Stimulated activated CD4-positive, alpha-beta T cell treated with anti-CD3 and anti-CD28 coated beads, TNF-alpha, amount 100 ng/mL, for 4 hours (primary cell): ENCODE measurements around the gene PPP1CB.
A peak's percentile ranks its signal among the peaks of the same experiment; 100 is the strongest.
"Not testable (repeated sequence)": the region's sequence is repeated elsewhere in the genome, so short reads cannot be mapped to it uniquely, and the experiment has no call there.

Experiments
- DNase-seq, 3 experiments: peaks; one replicate each; pipeline ENCODE4 v3.0.0-alpha.2; 2020; ENCODE audit warnings: low read depth in 3 of 3

PPP1CB gene

DNA sequence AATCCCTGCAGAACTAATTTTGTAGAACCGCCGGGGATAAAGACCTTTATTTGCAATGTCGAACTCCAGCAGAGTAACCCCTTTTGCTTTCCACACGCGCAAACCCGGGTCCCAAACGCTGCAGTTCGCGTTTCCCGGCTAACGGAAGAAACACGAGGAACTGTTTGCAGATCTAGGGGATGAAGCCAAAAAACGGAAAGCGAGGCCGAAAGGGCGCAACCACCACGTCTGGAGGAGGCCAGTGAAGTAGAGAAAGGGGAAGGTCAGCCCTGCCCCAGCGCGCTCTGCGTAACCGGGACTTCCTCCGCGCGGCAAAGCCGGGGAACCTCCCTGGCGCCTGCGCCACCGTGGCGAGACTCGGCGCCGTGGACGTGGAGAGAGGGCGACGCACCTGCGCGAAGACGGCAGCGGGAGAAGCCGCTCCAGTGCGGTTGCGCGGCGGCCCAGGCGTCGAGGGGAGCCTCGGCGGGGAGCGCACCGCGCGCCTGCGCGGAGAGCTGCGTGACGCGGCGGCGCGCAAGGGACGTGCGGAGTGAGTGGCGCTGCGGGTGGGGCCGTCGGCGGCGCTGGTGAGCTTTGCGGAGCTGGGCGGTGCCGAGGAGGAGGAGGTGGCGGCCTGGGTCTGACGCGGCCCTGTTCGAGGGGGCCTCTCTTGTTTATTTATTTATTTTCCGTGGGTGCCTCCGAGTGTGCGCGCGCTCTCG, at the start of gene PPP1CB:
PPP1CB (plus strand) TSS at position 579 of the 704 bp plus-strand sequence. CDS start 295 bp downstream, outside the sequence.
- DNase-seq, result peak; percentile 84 to 93 (median 92)

GRCh38 chr2:28702415-28702861, 49.2 kb upstream of the PPP1CB start:
- no peak for DNase-seq

- DNase-seq, result no peak
These were observed 48.8 kb upstream of the PPP1CB start for GRCh38 chr2:28702878-28703277.

DNA sequence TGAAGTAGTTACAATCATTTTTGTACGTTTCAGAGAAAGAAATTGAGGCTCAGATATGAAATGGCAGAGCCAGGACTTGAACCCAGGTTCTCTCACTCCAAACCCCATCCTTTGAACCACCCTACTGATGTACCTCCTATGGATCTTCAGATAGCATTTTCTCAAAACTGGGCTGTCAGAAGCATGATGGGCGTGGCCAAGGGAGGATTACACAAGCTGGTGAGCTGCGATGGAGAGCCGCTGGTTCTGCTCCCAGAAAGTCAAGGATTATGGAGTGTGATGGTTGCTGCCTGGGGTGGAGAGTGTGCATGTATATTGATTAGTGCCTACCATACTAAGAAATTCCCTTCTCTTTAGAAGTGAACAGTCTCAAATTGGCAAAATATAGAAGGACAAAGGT, 47.0 kb upstream of the PPP1CB start:
- no peak for DNase-seq

GRCh38 chr2:28705751-28706440, 45.7 kb upstream of the PPP1CB start:
- DNase-seq, result no peak

DNA sequence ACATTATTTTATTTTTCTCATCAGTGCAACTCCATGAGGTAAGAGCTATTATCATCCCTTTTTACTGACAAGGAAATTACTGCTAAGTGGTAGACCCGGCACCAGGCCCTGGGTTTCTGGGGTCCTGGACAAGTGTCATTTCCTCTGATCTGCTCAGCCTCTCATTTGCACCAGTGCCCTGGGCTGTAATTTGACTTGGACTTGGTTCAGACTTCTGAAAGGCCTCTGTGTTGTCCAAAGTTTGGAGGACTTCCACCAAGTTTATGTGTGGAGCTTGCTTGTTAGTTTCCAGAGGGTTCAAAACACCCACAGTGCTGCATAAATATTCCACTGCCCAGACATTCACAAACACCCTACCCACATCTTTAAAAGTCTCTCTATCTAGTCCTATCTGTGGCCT, 44.0 kb upstream of the PPP1CB start:
- no peak for DNase-seq

GRCh38 chr2:28709101-28709500, 42.5 kb upstream of the PPP1CB start:
- no peak for DNase-seq

DNA sequence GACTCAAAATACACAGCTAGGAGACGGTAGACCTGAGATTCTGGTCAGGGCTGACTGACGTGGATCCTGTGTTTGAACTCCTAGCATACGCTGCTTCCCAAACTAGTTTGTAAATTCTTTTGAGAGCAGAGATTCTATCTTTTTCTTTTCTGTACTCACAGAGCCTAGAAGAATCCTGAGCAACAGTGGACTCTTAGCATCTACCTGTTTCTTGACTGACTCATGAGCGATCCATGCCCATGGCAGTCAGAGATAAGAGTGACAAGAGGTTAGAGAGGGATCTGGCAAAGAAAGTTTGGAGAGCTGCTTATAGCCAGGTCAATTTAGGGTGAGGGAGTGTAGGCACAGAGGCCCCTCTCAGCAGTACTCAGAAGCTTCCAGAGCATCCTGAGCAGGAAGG, 41.1 kb upstream of the PPP1CB start:
- no peak for DNase-seq

DNA sequence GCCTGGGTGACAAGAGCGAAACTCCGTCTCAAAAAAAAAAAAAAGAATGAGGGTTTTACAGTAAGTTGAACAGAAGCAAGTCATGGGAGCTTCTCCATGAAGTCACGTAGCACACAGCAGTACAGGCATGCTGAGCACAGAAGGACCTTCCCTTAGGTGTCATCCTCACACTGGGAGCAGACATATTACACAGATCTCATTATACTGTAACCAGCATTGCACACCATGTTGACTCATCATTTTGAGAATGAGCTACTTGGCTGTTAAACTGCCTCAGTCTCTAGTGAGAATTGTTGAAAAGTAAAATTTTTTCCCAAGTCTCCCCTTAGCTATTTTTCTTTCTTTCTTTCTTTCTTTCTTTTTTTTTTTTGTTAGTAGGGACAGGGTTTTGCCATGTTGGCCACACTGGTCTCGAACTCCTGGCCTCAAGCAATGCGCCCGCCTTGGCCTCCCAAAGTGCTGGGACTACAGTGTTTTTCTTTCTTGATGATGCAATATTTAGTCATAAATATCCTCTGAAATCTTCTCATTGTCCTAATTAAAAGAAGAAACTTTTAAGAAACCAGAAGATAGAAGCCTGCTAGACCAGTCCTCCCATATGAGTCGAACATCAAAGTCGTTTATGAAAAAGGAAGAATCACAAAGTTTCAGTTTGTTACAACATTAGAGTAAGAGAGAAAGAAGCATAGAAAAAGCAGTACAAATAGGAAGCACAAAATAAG, 37.9 kb upstream of the PPP1CB start:
- DNase-seq, result no peak

DNA sequence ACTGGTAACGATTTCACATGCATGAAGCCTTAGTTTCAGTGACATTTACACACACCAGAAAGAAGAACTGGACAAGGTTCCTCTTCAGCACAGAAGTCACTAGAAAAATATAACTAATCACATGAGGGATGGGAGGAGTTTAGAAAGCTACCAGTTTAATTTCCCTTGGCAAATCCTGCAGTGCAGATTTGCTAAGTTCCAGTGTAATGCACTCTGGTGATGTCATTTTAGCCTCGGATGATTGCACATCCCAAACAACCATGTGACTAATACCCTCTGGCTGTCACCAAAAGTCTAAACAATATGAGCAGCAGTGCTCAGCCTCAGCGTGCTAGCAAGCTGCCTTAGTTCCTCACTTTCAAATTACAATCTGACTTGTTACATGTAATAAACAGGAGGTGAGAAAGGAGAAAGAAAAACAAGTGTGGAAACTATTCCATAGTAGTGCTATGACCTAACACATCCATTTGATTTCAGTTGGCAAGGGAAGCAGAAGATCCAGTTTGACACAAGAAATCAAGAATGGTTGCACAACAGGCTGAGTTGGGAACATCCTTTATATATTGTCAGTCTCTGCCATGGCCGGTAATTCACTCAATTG, 35.3 kb upstream of the PPP1CB start:
- DNase-seq, result no peak

DNA sequence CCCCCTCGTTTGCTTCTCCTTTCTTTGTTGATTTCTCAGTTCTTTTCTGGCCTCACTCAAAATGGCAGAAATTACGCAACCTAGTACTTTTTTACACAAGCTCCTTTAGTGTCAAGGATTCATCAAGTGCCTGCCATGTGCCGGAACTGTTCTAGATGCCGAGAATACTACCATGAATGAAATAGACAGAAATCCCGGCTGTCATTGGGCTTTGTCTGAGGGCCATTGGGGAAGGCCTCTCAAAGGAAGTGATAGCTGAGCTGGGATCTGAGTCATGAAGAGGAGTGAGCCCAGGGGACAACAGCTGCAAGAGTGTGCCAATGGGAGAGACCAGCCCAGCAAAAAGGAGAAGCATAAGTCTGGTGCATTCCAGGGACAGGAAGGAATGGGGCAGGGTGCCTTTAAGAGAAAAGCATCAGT, 34.3 kb upstream of the PPP1CB start:
- no peak for DNase-seq

GRCh38 chr2:28720345-28720744, 31.3 kb upstream of the PPP1CB start:
- DNase-seq, result no peak

DNA sequence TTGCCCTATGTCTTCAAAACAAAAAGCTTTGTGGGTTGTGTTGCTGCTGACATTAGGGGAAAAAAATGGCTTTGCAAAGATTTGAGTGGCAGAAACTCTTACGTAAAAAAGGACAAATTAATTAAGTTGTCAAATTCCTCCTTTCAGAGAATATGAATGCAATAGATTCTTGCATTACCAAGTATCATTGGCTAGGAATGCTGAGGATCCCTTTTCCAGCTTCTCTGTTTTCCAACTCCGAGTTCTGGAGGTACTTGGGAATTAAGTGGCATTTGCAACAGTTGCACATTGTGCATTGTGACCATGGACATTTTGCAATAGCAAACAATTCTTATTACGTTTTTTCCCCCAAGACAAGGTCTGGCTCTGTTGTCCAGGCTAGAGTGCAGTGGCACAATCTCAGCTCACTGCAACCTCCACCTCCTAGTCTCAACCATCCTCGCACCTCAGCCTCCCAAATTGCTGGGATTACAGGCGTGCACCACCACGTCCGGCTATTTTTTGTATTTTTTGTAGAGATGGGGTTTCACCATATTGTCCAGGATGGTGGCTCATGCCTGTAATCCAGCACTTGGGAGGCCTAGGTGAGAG, 29.9 kb upstream of the PPP1CB start:
- DNase-seq, result no peak

- DNase-seq, result no peak
These were observed 26.5 kb upstream of the PPP1CB start for GRCh38 chr2:28725021-28725711.

GRCh38 chr2:28726177-28726576, 25.5 kb upstream of the PPP1CB start:
- DNase-seq, result no peak

DNA sequence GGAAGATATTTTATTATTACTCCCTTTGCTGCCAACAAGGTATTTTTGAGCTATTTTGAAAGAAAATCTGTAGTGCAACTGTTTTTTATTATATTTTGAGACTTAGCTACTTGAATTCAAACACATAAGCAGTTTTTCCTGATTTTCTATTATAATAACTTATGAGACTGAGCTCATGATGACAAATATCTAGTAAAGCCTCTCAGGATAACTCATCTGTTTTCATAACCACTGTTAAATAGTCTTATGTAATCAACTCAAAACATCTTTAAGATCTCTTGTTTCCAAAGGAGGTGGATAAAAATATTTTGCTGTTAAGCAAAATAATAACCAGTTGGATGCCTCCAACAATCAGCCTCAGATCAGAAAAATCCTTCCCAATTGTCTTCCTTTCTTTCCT, 21.9 kb upstream of the PPP1CB start:
- no peak for DNase-seq

GRCh38 chr2:28730641-28731146, 20.9 kb upstream of the PPP1CB start:
- DNase-seq, result no peak

DNA sequence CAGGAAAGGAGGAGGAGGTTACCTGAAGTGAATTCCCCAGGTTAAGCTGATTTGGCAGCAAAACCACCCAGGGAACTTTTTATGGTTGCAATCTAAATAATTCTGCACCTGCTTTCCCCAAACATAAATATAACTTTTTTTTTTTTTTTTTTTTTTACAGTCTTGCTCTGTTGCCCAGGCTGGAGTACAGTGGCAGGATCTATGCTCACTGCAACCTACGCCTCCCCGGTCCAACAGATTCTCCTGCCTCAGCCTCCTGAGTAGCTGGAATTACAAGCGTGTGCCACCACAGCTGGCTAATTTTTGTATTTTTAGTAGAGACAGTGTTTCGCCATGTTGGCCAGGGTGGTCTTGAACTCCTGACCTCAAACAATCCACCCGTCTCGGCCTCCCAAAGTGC, 16.1 kb upstream of the PPP1CB start:
- no peak for DNase-seq

DNA sequence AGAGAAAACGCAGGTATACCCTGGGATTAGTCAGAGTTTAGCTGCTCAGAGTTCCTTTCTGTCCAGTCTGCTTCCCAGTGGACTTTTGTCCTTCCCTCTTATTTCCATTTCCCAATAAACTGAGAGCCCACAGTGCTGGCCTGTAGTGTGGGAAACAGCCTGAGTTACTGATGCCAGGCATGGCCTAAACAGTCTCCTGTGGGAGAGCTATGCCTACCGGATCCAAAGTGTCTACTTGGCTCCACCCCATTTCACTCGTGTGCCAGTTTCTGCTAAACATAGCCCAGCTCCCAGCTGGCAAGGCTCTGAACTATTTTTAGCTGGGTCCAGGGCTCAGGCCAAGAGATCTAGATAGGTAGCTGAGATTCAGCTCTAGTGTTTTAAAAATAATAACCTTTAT, 15.6 kb upstream of the PPP1CB start:
- DNase-seq, result no peak

DNA sequence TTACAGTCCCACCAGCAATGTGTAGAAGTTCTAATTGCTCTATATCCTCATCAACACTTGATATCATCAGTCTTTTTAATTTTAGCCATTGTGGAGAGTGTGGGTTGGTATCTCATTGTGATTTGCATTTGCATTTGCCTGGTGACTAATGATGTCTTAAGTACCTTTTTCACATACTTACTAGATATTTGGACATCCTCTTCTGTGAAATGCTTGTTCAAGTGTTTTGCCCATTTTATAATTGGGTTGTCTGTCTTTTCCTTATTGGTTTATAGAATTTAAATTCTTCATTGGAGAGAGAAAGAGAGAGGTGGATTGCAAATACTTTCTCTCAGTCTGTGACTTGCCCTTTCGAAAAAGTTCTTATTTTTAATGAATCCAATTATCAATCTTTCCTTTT, 14.0 kb upstream of the PPP1CB start:
- DNase-seq, result no peak

DNA sequence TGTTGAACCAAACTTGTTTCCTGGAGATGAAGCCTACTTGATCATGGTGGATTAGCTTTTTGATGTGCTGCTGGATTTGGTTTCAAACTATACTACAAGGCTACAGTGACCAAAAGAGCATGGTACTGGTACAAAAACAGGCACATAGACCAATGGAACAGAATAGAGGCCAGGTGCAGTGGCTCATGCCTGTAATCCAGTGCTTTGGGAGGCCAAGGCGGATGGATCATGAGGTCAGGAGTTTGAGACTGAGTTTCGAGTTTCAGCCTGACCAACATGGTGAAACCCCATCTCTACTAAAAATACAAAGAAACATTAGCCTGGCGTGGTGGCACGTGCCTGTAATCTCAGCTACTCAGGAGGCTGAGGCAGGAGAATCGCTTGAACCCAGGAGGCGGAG, 9.0 kb upstream of the PPP1CB start:
- DNase-seq, result not testable (repeated sequence)
